Measurements from ENCODE around the gene EMID1. TPM values are rescaled to one million over a fixed set of nuclear protein-coding genes. Genes with fewer than 3 reads are reported as not detected.

The EMID1 gene
- total RNA-seq, 1 donor from 2014 or later = 6.7 TPM

DNA sequence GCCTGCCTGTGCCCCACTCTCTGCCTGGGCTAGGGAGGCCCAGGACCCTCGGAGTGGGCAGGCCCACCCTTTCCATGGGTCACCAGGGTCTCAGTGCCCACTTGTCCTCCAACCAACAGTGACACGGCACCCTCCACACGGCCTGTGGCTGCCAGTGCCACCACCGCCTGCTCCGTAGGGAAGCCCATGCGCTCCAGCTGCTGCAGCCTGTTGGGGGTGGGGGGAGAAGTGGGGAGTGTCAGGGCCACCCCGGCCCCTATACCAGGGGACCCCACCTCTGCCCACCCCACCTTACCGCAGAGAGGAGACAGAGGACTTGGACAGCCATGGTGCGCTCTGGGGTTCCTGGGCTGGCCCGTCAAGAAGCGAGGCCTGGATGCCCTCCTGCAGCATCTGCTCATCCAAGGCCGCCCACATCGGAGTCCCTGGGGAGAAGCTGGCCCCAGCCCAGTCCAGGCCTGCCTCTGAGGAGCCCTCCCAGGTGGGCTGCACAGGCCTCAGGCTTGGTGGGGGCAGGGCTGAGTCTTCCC lies 54.4 kb downstream of the EMID1 start:
- Mint-ChIP-seq H3K4me3 (no peak overlapping the region), H3K9me3 (no peaks in the 10 kb centered on the region), H3K36me3 (peaks cover 2% of the 10 kb centered on the region), H3K27ac (no peak overlapping the region), H3K4me1 (no peaks in the 10 kb centered on the region), H3K27me3 (ENCODE audit: insufficient read depth, low read depth) (no peaks in the 10 kb centered on the region)
- no peak overlapping the region for H3K27ac ChIP-seq
- no peak overlapping the region for H3K4me2 ChIP-seq
- peaks cover 7% of the 10 kb centered on the region for H3F3A ChIP-seq (ENCODE audit: low read depth)
- H3K27me3 ChIP-seq = no peaks in the 10 kb centered on the region
- H3K79me2 ChIP-seq (ENCODE audit: low read depth) = no peaks in the 10 kb centered on the region
- peaks cover 3% of the 10 kb centered on the region for H4K20me1 ChIP-seq (ENCODE audit: low read depth)
- no peaks in the 10 kb centered on the region for H3K4me1 ChIP-seq
- TF ChIP-seq, protein P1, sequence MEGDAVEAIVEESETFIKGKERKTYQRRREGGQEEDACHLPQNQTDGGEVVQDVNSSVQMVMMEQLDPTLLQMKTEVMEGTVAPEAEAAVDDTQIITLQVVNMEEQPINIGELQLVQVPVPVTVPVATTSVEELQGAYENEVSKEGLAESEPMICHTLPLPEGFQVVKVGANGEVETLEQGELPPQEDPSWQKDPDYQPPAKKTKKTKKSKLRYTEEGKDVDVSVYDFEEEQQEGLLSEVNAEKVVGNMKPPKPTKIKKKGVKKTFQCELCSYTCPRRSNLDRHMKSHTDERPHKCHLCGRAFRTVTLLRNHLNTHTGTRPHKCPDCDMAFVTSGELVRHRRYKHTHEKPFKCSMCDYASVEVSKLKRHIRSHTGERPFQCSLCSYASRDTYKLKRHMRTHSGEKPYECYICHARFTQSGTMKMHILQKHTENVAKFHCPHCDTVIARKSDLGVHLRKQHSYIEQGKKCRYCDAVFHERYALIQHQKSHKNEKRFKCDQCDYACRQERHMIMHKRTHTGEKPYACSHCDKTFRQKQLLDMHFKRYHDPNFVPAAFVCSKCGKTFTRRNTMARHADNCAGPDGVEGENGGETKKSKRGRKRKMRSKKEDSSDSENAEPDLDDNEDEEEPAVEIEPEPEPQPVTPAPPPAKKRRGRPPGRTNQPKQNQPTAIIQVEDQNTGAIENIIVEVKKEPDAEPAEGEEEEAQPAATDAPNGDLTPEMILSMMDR (IDR thresholded peaks at IDR 0.05) = no peak
- no peak overlapping the region for H3K4me3 ChIP-seq
- no peak for DNase-seq (ENCODE audit: low spot score)
- no peak overlapping the region for H2AFZ ChIP-seq (replicated peaks)
- no peaks in the 10 kb centered on the region for H3K9me3 ChIP-seq (ENCODE audit: low read depth)
- H3K9ac ChIP-seq = no peak overlapping the region
- no peaks in the 10 kb centered on the region for H3K36me3 ChIP-seq

DNA sequence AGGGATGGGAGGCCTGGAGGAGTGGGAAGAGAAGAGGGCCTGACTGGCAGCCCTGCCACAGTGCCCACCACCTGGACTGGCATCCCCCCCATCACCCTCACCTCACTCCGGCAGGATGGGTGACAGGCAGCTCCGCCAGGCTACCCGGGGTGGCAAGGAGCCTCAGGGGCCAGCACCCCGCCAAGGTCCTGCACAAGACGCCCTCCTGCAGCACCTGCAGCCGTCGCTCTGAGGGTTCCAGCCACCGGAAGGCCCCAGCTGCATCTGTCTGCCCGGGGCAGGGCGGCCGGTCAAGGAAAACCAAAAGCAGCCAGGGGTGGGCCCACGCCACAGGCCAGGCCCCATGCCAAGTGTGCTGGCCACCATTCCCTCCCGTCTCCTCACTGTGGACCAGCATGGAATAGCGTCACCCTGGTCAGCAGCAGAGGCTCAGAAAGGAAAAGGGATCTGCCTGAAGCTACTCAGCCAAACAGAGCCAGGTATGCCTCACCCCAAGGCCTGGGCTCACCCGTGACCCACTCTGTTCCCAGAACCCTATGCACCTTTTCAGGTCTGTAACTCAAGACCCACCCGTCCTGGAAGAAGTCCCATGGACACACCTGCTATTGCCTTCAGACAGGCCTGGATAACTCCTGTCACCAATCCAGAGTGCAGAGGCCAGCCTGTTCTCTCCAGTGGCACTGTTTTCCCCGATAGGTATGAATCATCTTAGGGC lies 55.1 kb downstream of the EMID1 start:
- no peak overlapping the region for H3K4me3 Mint-ChIP-seq
- Histone ChIP-seq H3K27me3 (no peaks in the 10 kb centered on the region), H3K4me2 (no peak overlapping the region), H4K20me1 (ENCODE audit: low read depth) (peaks cover 3% of the 10 kb centered on the region), H3F3A (ENCODE audit: low read depth) (peaks cover 7% of the 10 kb centered on the region), H3K36me3 (no peaks in the 10 kb centered on the region), H3K4me3 (no peak overlapping the region), H3K79me2 (ENCODE audit: low read depth) (peaks cover 3% of the 10 kb centered on the region), H3K9ac (no peak overlapping the region), H3K9me3 (ENCODE audit: low read depth) (no peaks in the 10 kb centered on the region), H3K4me1 (no peaks in the 10 kb centered on the region), H2AFZ (replicated peaks) (no peak overlapping the region), H3K27ac (no peak overlapping the region)
- no peaks in the 10 kb centered on the region for H3K27me3 Mint-ChIP-seq (ENCODE audit: insufficient read depth, low read depth)
- H3K36me3 Mint-ChIP-seq = peaks cover 2% of the 10 kb centered on the region
- no peak overlapping the region for H3K27ac Mint-ChIP-seq
- peaks cover under 1% of the 10 kb centered on the region for H3K4me1 Mint-ChIP-seq
- no peaks in the 10 kb centered on the region for H3K9me3 Mint-ChIP-seq
- no peak for DNase-seq (ENCODE audit: low spot score)
- TF ChIP-seq, protein P1 (IDR thresholded peaks at IDR 0.05) = no peak
- no peak for TF ChIP-seq EZH2 (IDR thresholded peaks at IDR 0.05)
- no peak for TF ChIP-seq EZH2phosphoT487 (IDR thresholded peaks at IDR 0.05)

DNA sequence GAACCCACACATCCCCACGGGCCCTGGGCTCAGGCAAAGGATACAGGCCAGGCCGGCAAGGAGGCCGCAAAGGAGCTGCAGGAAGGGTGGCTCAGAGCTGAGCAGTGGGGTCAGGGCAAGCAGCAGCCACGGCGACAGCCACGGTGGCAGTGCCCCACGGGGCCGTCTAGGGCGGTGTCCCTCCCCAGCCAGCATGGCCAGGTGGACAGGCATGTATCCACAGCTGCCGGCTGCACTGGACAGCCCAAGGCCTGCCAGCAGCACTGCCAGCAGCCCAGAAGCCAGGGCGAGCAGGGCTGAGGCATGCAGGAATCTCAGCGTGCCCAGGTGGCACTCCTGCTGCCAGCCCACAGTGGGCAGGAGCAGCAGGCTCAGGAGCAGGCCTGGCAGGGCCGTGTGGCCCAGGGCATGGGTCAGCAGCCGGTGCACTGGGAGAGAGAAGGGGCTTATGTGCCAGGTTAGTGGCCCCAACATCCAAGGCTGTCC lies 58.1 kb downstream of the EMID1 start:
- peaks cover 6% of the 10 kb centered on the region for H4K20me1 ChIP-seq (ENCODE audit: low read depth)
- H3K79me2 ChIP-seq (ENCODE audit: low read depth) = peaks cover 30% of the 10 kb centered on the region
- H3K27ac ChIP-seq = no peak overlapping the region
- H3K36me3 ChIP-seq = no peaks in the 10 kb centered on the region
- no peak overlapping the region for H3K4me2 ChIP-seq
- H3K4me3 ChIP-seq = no peak overlapping the region
- DNase-seq (ENCODE audit: low spot score) = no peak
- H3F3A ChIP-seq (ENCODE audit: low read depth) = peaks cover 14% of the 10 kb centered on the region
- TF ChIP-seq, protein P1 (IDR thresholded peaks at IDR 0.05) = no peak
- TF ChIP-seq EZH2 (IDR thresholded peaks at IDR 0.05) = no peak
- no peak for TF ChIP-seq EZH2phosphoT487 (IDR thresholded peaks at IDR 0.05)
- Mint-ChIP-seq H3K27me3 (ENCODE audit: insufficient read depth, low read depth) (peaks cover 10% of the 10 kb centered on the region), H3K27ac (no peak overlapping the region), H3K9me3 (no peaks in the 10 kb centered on the region), H3K4me1 (peaks cover 16% of the 10 kb centered on the region), H3K36me3 (peaks cover 9% of the 10 kb centered on the region), H3K4me3 (no peak overlapping the region)
- no peaks in the 10 kb centered on the region for H3K27me3 ChIP-seq
- no peak overlapping the region for H3K9ac ChIP-seq
- H2AFZ ChIP-seq (replicated peaks) = no peak overlapping the region
- peaks cover 7% of the 10 kb centered on the region for H3K4me1 ChIP-seq
- no peaks in the 10 kb centered on the region for H3K9me3 ChIP-seq (ENCODE audit: low read depth)

All from neural progenitor cell (in vitro differentiated cells).